Measurements from ENCODE around the gene BNIP3.
"Not testable (repeated sequence)": the region's sequence is repeated elsewhere in the genome, so short reads cannot be mapped to it uniquely, and the experiment has no call there.

BNIP3 gene

GRCh38 chr10:132001238-132001972 lies 19.7 kb upstream of the BNIP3 start:
- DNase-seq = no peak

DNA sequence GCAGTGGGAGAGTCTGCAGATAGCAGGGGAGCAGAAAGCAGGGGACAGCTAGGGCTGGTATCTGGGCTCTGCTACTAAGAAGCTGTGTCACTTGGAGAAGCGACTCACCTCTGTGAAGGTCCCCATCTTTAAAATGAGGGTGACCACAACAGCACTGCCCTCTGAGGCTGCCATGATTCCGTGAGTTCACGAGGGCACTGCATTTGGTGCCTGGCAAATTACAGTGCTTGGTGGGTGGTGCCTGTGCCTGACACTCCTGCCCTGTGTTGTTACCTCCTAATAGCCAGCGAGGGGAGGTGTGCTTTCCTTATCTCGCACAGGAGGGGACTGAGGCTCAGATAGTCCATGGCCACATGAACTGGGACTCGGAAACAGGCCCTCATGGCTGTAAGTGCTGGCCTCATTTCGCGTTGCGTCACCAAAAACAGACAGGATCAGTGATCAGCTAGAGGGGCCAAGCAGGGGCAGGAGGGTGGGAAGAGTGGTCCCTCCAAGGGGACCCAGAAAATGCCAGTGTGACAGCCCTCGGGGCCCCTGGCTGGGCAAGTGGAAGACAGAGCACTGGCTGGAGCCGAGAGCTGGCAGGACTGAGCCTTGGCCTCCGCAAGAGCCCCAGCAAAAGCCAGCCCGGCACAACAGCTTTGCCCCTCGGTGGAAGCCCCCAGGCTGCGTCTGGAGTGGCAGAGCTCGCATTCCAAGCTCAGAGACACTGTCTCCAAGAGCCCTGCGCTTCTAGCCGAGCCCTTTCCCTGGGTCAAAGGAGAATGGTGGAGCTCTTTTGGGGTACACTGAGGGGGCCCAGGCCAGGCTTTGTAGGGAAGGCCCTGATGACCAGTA lies 17.3 kb upstream of the BNIP3 start:
- DNase-seq = no peak

GRCh38 chr10:131998050-131998844 lies 16.5 kb upstream of the BNIP3 start:
- DNase-seq = no peak

- DNase-seq = peak; percentile 65
Observed at GRCh38 chr10:131997366-131998049, 15.8 kb upstream of the BNIP3 start.

- DNase-seq = no peak
Observed at GRCh38 chr10:131996466-131997365, 15.0 kb upstream of the BNIP3 start.

DNA sequence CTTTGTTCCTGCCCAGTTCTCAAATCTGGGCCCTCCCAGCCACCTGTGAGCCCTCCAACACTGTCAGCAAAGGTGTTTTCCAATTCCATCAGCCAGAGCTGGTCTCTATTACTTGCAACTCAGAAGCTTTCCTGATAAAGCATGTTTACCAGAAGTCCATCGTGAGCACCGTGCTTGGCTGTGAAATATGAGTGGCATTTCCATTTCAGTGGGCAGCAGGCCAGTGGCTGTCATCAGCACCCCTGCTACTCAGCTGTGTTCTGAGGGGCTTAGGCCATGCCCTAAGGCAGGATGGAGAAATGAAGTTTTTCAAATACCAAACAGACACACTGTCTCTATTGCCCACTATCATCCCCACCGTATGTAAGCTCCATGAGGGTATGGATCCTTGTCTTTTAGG lies 12.7 kb upstream of the BNIP3 start:
- DNase-seq = no peak

DNA sequence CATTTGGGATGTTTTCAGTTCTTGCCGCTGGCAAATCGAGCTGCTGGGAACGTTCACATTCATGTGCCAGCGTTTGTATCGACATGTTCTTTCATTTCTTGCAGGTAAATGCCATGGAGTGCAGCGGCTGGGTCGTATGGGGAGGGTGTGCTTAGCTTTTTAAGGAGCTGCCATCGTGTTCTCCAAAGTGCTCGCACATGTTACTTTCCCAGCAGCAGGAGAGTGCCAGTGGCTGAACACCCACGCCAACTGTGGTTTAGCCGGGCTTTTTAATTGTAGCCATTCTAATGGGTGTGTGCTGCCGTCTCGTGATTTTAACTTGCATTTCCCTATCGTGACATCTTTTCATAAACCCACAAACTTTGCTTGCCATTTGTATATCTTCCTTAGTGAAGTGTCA lies 11.6 kb upstream of the BNIP3 start:
- DNase-seq = no peak

GRCh38 chr10:131991726-131992125 lies 10.0 kb upstream of the BNIP3 start:
- no peak for DNase-seq

GRCh38 chr10:131987786-131988185 lies 6.1 kb upstream of the BNIP3 start:
- DNase-seq = not testable (repeated sequence)

GRCh38 chr10:131987301-131987700 lies 5.6 kb upstream of the BNIP3 start:
- DNase-seq = not testable (repeated sequence)

DNA sequence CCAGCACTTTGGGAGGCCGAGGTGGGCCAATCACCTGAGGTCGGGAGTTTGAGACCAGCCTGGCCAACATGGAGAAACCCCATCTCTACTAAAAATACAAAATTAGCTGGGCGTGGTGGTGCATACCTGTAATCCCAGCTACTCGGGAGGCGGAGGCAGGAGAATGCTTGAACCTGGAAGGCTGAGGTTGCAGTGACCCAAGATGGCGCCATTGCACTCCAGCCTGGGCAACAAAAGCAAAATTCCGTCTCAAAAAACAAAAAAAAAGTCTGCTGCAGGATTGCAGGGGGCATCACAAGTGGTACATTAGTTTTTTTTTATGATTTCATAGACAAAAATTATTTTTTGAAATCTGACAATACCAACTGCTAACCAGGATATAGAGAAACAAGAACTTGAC lies 5.1 kb upstream of the BNIP3 start:
- DNase-seq = not testable (repeated sequence)

- no peak for DNase-seq
Observed at GRCh38 chr10:131983780-131984179, 2.1 kb upstream of the BNIP3 start.

DNA sequence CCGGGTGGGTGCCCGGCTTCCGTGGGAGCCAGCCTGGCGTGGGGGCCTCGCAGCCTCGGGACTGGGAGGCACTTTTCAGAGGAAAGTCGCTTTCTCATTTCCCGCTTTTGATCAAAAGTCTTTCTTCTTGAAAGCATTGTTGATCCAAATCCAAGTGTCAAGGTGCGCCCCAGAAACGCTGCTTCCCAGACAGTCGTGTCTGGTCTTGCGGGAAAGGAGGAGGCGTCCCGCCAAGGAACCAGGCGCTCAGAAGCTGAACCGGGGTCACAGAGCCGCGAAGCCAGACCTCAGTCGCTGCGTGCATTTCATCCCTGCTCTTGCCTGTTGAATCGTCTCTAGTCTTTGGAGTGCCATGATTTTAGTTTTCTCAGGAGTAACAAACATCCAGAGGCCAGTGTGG lies 1.1 kb upstream of the BNIP3 start:
- no peak for DNase-seq

DNA sequence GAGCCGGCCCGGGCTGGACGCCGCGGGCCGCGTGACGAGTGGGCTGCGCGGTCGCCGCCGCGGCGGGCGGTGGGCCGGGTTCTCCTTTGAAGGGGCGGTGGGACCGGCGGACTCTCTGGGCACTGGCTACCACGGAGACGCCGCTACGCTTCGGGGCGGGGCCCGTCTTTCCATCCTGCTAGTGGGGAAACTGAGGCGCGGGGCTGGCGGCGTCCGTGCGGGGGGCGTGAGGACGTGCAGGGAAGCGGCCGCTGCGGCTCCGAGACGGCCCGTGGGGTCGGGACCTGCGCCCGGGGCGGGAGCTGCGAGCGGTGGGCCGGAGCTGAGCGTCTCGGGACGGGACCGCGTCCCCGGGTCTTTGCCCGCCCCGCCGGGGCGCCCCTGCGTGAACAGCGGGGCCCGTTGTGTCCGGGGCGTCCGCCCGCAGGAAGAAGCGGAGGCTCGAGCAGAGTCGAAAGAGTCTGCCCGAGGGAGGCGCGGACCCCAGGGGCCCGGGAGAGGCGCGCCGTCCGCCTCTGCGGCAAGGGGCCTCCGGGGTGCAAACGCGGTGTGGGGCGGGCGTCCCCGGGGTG lies 548 bp upstream of the BNIP3 start:
- no peak for DNase-seq

DNA sequence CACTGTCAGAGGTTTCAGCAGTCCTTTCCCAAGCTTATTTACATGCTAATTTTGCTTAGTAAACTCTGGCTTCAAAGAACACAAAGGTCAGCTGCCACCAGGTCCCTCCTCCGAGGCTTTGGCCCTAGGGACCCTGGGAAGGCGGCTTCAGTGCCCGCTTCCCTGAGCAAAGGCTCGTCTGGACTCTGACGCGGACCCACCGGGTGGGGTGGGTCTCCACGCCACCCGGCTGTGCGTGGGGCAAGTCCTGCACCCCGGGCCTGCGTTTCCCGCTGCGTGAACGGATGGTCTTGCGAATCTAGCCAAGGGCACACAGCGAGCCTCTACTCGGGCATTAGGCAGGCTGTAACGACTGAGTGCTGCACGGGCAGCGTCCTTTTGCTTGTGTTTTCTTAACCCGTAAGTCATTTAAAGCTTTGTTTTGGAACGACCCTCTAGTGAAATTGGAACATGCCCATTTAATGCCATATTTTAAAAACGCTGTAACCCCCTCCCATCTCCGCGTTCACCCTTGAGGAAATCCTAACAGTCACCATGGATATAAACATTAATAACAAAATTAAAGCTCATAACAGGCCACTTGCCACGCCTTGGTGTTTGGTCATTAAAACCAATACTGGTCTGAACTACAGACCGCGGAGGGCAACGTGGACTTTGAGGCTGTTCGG lies 828 bp downstream of the BNIP3 start:
- peak; percentile 68 for DNase-seq

DNA sequence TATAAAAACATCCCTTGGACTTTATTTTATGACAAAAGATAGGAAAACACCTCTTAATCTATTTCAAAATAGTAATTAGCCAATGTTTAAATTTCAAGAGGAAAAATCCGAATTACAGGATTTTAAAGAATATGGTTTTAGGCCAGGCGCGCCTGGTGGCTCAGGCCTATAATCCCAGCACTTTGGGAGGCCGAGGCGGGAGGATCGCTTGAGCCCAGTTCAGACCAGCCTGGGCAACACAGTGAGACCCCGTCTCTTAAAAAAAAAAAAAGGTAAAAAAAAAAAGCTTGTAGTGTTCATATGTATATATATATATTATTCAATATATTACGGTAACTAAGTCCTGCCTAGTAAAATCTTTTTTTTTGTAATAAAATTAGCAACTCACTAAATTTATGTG lies 1.4 kb downstream of the BNIP3 start:
- DNase-seq = no peak

- peak; percentile 43 for DNase-seq
Observed at GRCh38 chr10:131979821-131980270, 1.9 kb downstream of the BNIP3 start.

DNA sequence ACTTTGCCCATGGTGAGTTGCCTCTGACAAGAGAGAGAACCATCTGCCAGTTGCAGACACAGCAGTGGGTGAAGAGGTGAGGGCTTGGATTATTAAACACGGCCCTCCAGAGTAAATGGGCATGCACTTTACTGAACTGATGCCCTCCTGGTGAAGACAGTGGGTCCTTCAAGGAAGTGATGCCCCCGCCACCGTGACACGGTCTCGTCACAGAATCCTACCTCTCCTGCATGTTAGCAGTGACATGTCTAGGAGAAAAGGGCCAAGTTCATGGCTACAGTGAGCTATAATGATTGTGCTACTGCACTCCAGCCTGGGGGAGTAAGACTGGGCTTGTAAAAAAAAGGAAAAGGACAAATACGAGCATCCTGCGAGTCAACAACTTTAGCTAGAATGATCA lies 2.4 kb downstream of the BNIP3 start:
- DNase-seq = no peak

DNA sequence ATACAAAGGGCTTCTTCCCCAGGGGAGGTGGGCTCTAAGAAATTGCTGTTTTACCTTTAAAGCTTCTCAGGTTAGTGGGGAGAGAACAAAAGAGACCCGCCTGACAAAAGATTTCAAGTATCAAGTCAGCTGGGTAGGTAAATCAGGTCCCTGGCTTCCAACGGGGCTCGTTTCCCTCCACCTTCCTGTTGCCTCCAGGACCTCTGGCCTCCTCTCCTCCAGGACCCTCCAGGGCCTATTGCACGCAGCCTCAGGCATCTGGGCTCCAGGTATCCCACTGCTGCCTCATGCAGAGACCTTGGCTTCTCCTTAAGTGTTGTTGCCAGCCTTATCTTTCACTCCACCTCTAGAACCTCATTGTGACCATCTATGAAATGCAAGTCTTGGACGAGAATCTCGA lies 2.9 kb downstream of the BNIP3 start:
- no peak for DNase-seq

DNA sequence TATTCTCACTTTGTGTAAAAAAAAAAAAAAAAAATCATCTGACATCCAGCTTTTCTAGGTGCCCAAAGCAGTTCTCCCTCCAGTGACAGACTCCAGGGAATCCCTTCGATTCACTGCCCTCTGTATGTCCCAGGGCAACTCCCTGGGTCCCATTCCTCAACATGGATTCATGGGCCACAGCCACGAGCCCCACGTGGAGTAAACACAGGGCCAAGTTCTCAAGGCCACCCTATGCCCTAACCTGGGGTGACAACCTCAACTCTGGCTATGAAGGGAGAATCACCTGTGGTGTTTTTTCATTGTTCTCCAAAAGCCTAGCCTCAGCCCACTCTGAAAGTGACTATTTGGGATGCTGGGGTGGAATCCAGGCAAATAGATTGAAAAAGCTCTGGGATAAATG lies 3.4 kb downstream of the BNIP3 start:
- no peak for DNase-seq
